Urinary bladder (tissue), 4 donors: ENCODE measurements around the gene FOXB2. TPM values are rescaled to one million over a fixed set of nuclear protein-coding genes. Genes with fewer than 3 reads are reported as not detected.
A peak's percentile ranks its signal among the peaks of the same experiment; 100 is the strongest.
"Not testable (repeated sequence)": the region's sequence is repeated elsewhere in the genome, so short reads cannot be mapped to it uniquely, and the experiment has no call there.

ENCODE experiments used
- DNase-seq: peaks from one replicate; pipeline ENCODE4 v3.0.0-alpha.2; 2015; ENCODE audit errors: extremely low spot score
- H3K27ac ChIP-seq: one replicate; pipeline ENCODE4 v1.5.1; 2013; ENCODE audit warnings: low read depth, mild to moderate bottlenecking, moderate library complexity
- H3K36me3 ChIP-seq: one replicate; pipeline ENCODE4 v1.6.1; 2013; ENCODE audit warnings: mild to moderate bottlenecking, moderate library complexity; ENCODE audit not compliant: insufficient read depth
- H3K4me1 ChIP-seq: one replicate; pipeline ENCODE4 v1.6.1; 2013; ENCODE audit warnings: mild to moderate bottlenecking, moderate library complexity; ENCODE audit not compliant: insufficient read depth
- H3K4me3 ChIP-seq: one replicate; pipeline ENCODE4 v1.5.1; 2013; ENCODE audit warnings: low read depth, low read length
- WGBS: extraction: QIAGEN DNeasy Blood & Tissue Kit; methylation state at CpG from one replicate; pipeline ENCODE4 v1.1.7; 2013; 5-methylcytosine and 5-hydroxymethylcytosine counted together
- polyA plus RNA-seq: library from polyadenylated mRNA; stranded (reverse); fragments of 200-250 nt; gene quantifications from one replicate; pipeline ENCODE4 v1.2.3, GENCODE V29; 2013
- total RNA-seq: library from RNA; depleted of rRNA; stranded (reverse); fragments of >200 nt; gene quantifications from one replicate; pipeline ENCODE4 v1.2.3, GENCODE V29; 2014
- donor health status: healthy with polysubstance abuse.
- donor health status: healthy.

The FOXB2 gene
- total and polyA plus RNA-seq, 2 donors = not detected

GRCh38 chr9:77019926-77020412 lies 514 bp downstream of the FOXB2 start:
- no peak for DNase-seq
- H3K4me3 ChIP-seq = peak overlapping the region; percentile 19
- peaks cover 3% of the 10 kb centered on the region for H3K4me1 ChIP-seq
- 2% methylated on average over 57 of the region's 58 CpGs for WGBS
- H3K36me3 ChIP-seq = no peaks in the 10 kb centered on the region
- no peak overlapping the region for H3K27ac ChIP-seq

GRCh38 chr9:77020413-77021290 lies 1.2 kb downstream of the FOXB2 start:
- H3K4me3 ChIP-seq = peak overlapping the region; percentile 19
- peaks cover 3% of the 10 kb centered on the region for H3K4me1 ChIP-seq
- no peak for DNase-seq
- 3% methylated on average over 75 of the region's 75 CpGs for WGBS
- H3K27ac ChIP-seq = no peak overlapping the region
- H3K36me3 ChIP-seq = no peaks in the 10 kb centered on the region

- Histone ChIP-seq H3K4me3 (no peak overlapping the region), H3K27ac (no peak overlapping the region), H3K36me3 (no peaks in the 10 kb centered on the region), H3K4me1 (peaks cover 3% of the 10 kb centered on the region)
- no peak for DNase-seq
- WGBS = 4% methylated on average over 22 of the region's 22 CpGs
Measured at GRCh38 chr9:77021291-77021894, 1.9 kb downstream of the FOXB2 start.

GRCh38 chr9:77021922-77022782 lies 2.7 kb downstream of the FOXB2 start:
- 7% methylated on average over 37 of the region's 37 CpGs for WGBS
- Histone ChIP-seq H3K36me3 (no peaks in the 10 kb centered on the region), H3K4me1 (peaks cover 3% of the 10 kb centered on the region), H3K27ac (no peak overlapping the region), H3K4me3 (no peak overlapping the region)
- DNase-seq = no peak

GRCh38 chr9:77022783-77023440 lies 3.5 kb downstream of the FOXB2 start:
- H3K36me3 ChIP-seq = no peaks in the 10 kb centered on the region
- no peak overlapping the region for H3K27ac ChIP-seq
- peaks cover 3% of the 10 kb centered on the region for H3K4me1 ChIP-seq
- no peak overlapping the region for H3K4me3 ChIP-seq
- WGBS = 6% methylated on average over 43 of the region's 43 CpGs
- DNase-seq = no peak

GRCh38 chr9:77023726-77024125 lies 4.3 kb downstream of the FOXB2 start:
- H3K36me3 ChIP-seq = no peaks in the 10 kb centered on the region
- H3K4me3 ChIP-seq = no peak overlapping the region
- no peak overlapping the region for H3K27ac ChIP-seq
- no peak for DNase-seq
- 55% methylated on average over 10 of the region's 10 CpGs for whole genome bisulfite sequencing
- peaks cover 3% of the 10 kb centered on the region for H3K4me1 ChIP-seq

GRCh38 chr9:77024776-77025545 lies 5.5 kb downstream of the FOXB2 start:
- no peak for DNase-seq
- Histone ChIP-seq H3K27ac (no peak overlapping the region), H3K36me3 (no peaks in the 10 kb centered on the region), H3K4me3 (no peak overlapping the region), H3K4me1 (peaks cover 3% of the 10 kb centered on the region)
- WGBS = 74% methylated on average over 3 of the region's 3 CpGs

GRCh38 chr9:77028478-77028877 lies 9.0 kb downstream of the FOXB2 start:
- WGBS = 45% methylated on average over 3 of the region's 3 CpGs
- DNase-seq = no peak
- no peak overlapping the region for H3K4me3 ChIP-seq
- H3K36me3 ChIP-seq = no peaks in the 10 kb centered on the region
- no peaks in the 10 kb centered on the region for H3K4me1 ChIP-seq
- H3K27ac ChIP-seq = no peak overlapping the region

GRCh38 chr9:77030045-77030444 lies 10.6 kb downstream of the FOXB2 start:
- Histone ChIP-seq H3K27ac (no peak overlapping the region), H3K4me3 (no peak overlapping the region), H3K36me3 (no peaks in the 10 kb centered on the region), H3K4me1 (no peaks in the 10 kb centered on the region)
- 79% methylated on average over 2 of the region's 2 CpGs for WGBS
- no peak for DNase-seq

GRCh38 chr9:77038281-77039036 lies 19.0 kb downstream of the FOXB2 start:
- 4% methylated on average over 2 of the region's 2 CpGs for WGBS
- H3K36me3 ChIP-seq = no peaks in the 10 kb centered on the region
- no peak for DNase-seq
- no peaks in the 10 kb centered on the region for H3K4me1 ChIP-seq
- H3K4me3 ChIP-seq = no peak overlapping the region
- no peak overlapping the region for H3K27ac ChIP-seq

- Histone ChIP-seq H3K4me1 (no peaks in the 10 kb centered on the region), H3K4me3 (no peak overlapping the region), H3K36me3 (no peaks in the 10 kb centered on the region), H3K27ac (no peak overlapping the region)
- no peak for DNase-seq
- WGBS = 59% methylated on average over 7 of the region's 7 CpGs
Measured at GRCh38 chr9:77040340-77040739, 20.9 kb downstream of the FOXB2 start.

- not testable (repeated sequence) for H3K27ac ChIP-seq, H3K36me3 ChIP-seq, H3K4me1 ChIP-seq, DNase-seq, H3K4me3 ChIP-seq
- WGBS = 95% methylated on average over 4 of the region's 4 CpGs
Measured at GRCh38 chr9:77043743-77044142, 24.3 kb downstream of the FOXB2 start.
